Stimulated activated CD8-positive, alpha-beta memory T cell treated with anti-CD3 and anti-CD28 coated beads, Interleukin-2, amount 100 ng/mL, for 1 hour (primary cell): ENCODE data around the gene TMPRSS11B.
"Not testable (repeated sequence)": the region's sequence is repeated elsewhere in the genome, so short reads cannot be mapped to it uniquely, and the experiment has no call there.

Experiments
- DNase-seq, 2 donors: peaks; one replicate each; pipeline ENCODE4 v3.0.0-alpha.2; 2020; ENCODE audit warnings: low read depth in 2 of 2

Gene TMPRSS11B

GRCh38 chr4:68228568-68228967, 16.9 kb downstream of the TMPRSS11B start:
- DNase-seq: no peak

GRCh38 chr4:68218044-68218443, 27.4 kb downstream of the TMPRSS11B start:
- no peak for DNase-seq

- no peak for DNase-seq
These were observed 29.0 kb downstream of the TMPRSS11B start for GRCh38 chr4:68216501-68216900.

GRCh38 chr4:68209003-68209402, 36.5 kb downstream of the TMPRSS11B start:
- no peak for DNase-seq

- not testable (repeated sequence) for DNase-seq
These were observed 51.2 kb downstream of the TMPRSS11B start for GRCh38 chr4:68194305-68194704.

- DNase-seq: no peak
These were observed 52.3 kb downstream of the TMPRSS11B start for GRCh38 chr4:68193194-68193593.

GRCh38 chr4:68187145-68187544, 58.3 kb downstream of the TMPRSS11B start:
- DNase-seq: no peak

- no peak for DNase-seq
These were observed 60.6 kb downstream of the TMPRSS11B start for GRCh38 chr4:68184923-68185322.

- no peak for DNase-seq
These were observed 62.1 kb downstream of the TMPRSS11B start for GRCh38 chr4:68183417-68183816.

GRCh38 chr4:68182382-68182820, 63.1 kb downstream of the TMPRSS11B start:
- DNase-seq: no peak

- no peak for DNase-seq
These were observed 64.5 kb downstream of the TMPRSS11B start for GRCh38 chr4:68180849-68181526.

- DNase-seq: no peak
These were observed 68.6 kb downstream of the TMPRSS11B start for GRCh38 chr4:68176904-68177303.
